Right lobe of liver (tissue), 6 donors: Measurements from ENCODE around the gene KLHL1. TPM values are rescaled to one million over a fixed set of nuclear protein-coding genes. Genes with fewer than 3 reads are reported as not detected.

Experiments used
- ATAC-seq, 4 donors: fragments of 200-7000 bp; cut with Tn5 transposase; one replicate each; pipeline ENCODE4 v1.9.1; 2020; ENCODE audit warnings: mild to moderate bottlenecking in 4 of 4, moderate library complexity in 4 of 4
- DNase-seq, 3 donors: peaks; one replicate each; pipeline ENCODE4 v3.0.0-alpha.2; 2020
- H3K27ac ChIP-seq, 3 donors: fragments of 200-600 bp; one replicate each; pipeline ENCODE4 v1.8.0; 2022
- H3K27me3 ChIP-seq, 2 donors: fragments of 200-600 bp; one replicate each; pipeline ENCODE4 v1.8.0; 2022
- H3K36me3 ChIP-seq, 4 donors: fragments of 200-600 bp; sonication (generic) in 1 of 4; one replicate each; pipeline versions ENCODE4 v1.5.1 to v1.8.0; 2017 to 2022; ENCODE audit warnings: control low read depth in 1 of 4
- H3K4me1 ChIP-seq, 4 donors: fragments of 200-600 bp; sonication (generic) in 1 of 4; one replicate each; pipeline versions ENCODE4 v1.5.1 to v1.8.0; 2017 to 2022; ENCODE audit warnings: control low read depth in 1 of 4
- H3K4me3 ChIP-seq, 3 donors: fragments of 200-600 bp; one replicate each; pipeline ENCODE4 v1.8.0; 2022
- H3K9me3 ChIP-seq, 4 donors: fragments of 200-600 bp; sonication (generic) in 1 of 4; one replicate each; pipeline versions ENCODE4 v1.5.1 to v1.8.0; 2017 to 2022; ENCODE audit warnings: control low read depth in 1 of 4
- CTCF ChIP-seq, 4 donors: fragments of 200-600 bp in 3 of 4; fragments of 450-650 bp in 1 of 4; IDR thresholded peaks; one replicate each; pipeline versions ENCODE4 v1.5.1 to v1.8.0; 2016 to 2022; ENCODE audit warnings: antibody characterized with exemption in 4 of 4, mild to moderate bottlenecking in 2 of 4
- POLR2A ChIP-seq: fragments of 450-650 bp; IDR thresholded peaks from one replicate; pipeline ENCODE4 v1.6.1; 2017; ENCODE audit warnings: antibody characterized with exemption, mild to moderate bottlenecking
- whole genome bisulfite sequencing: methylation state at CpG from one replicate; pipeline ENCODE4 v1.1.6; 2018; ENCODE audit warnings: low coverage, low lambda C conversion rate; ENCODE audit not compliant: insufficient coverage; ENCODE audit errors: missing lambda C conversion rate; 5-methylcytosine and 5-hydroxymethylcytosine counted together
- intact Hi-C, 2 donors: fragments of 100-400 bp; cut with DNase I; formaldehyde crosslinking; loops; one replicate each; pipeline versions ENCODE4 v1.11.2 to v1.14.1; 2022
- total RNA-seq, 6 experiments: library from RNA; depleted of rRNA in 2 of 6; stranded (reverse); fragments of >200 nt in 2 of 6; fragmentation: NEBNext Ultra II Directional in 3 of 6; extraction: Animal tissue kit (Norgen Biotek cat#: 25700) in 3 of 6; gene quantifications; one replicate each; pipeline versions ENCODE4 v1.1.0 to v1.2.4, GENCODE V29; 2016 to 2023
- donor health status: DM: no; HTN: yes; CAD: no.
- donor health status: DM: no; HTN: no; CAD: no.
- donor health status: DM: no; HTN: no; CAD: no.
- donor health status: DM: no; HTN: yes; CAD: no.
- donor health status: DM: no; HTN: yes; CAD: no.

Gene KLHL1
- total RNA-seq, 6 experiments from 2014 or later = not detected

- 21% methylated on average over 1 of the region's 1 CpG for WGBS
- Histone ChIP-seq H3K36me3 (no peaks in the 10 kb centered on the region), H3K27ac (no peak overlapping the region), H3K9me3 (no peaks in the 10 kb centered on the region), H3K27me3 (no peaks in the 10 kb centered on the region), H3K4me1 (no peaks in the 10 kb centered on the region), H3K4me3 (no peak overlapping the region)
- ATAC-seq = no peak
- TF ChIP-seq CTCF (IDR thresholded peaks at IDR 0.05) = peak in 3 of 4 donors; percentile 26 to 37 (median 35)
- TF ChIP-seq POLR2A = no peak
- DNase-seq = no peak
- intact Hi-C loops = no loop called here
These were observed 9.6 kb downstream of the KLHL1 start for GRCh38 chr13:70098669-70099068.

DNA sequence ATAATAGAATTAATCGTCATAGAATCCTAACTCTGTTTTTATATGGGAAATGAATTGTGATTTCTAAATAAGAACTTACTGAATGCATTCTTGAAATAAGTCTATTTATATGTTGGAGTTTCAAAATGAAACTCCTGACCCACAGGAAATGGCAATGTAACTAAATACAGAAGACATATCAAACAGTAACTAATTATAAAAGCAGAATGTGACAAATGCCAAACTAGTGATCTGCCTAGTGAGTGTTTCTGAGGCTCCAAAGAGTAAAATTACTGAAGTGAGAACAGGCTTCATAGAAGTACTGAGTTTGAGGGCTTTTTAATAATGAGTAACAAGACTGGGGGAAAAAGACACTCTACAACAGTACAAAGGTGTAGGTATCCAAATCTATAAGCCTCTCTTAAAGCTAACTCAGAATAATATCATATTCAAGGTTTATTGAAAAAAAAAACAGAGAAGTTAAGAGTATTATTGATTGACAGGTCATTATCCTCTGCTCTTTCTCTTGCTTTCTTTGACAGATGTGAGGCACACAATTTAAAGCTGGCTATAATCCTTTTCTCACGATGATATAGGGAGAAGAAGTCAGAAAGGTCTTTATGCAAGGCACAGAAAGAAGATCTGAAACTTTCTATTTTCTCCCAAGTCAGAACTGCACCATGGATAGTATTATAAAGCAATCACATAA, 18.1 kb downstream of the KLHL1 start:
- ATAC-seq (no peak), DNase-seq (no peak)
- Histone ChIP-seq H3K27ac (no peak overlapping the region), H3K36me3 (no peaks in the 10 kb centered on the region), H3K9me3 (no peaks in the 10 kb centered on the region), H3K27me3 (no peaks in the 10 kb centered on the region), H3K4me1 (no peaks in the 10 kb centered on the region), H3K4me3 (no peak overlapping the region)
- TF ChIP-seq CTCF (IDR thresholded peaks at IDR 0.05) (no peak), POLR2A (no peak)
- 56% methylated on average over 2 of the region's 2 CpGs for WGBS
- intact Hi-C loops = no loop called here

- no peak for DNase-seq
- H3K4me1 ChIP-seq = no peaks in the 10 kb centered on the region
- no peak overlapping the region for H3K27ac ChIP-seq
- no peaks in the 10 kb centered on the region for H3K36me3 ChIP-seq
- no peak overlapping the region for H3K4me3 ChIP-seq
- WGBS = 41% methylated on average over 2 of the region's 2 CpGs
- intact Hi-C loops = no loop called here
- ATAC-seq = no peak
- no peaks in the 10 kb centered on the region for H3K27me3 ChIP-seq
- H3K9me3 ChIP-seq = no peaks in the 10 kb centered on the region
- no peak for TF ChIP-seq POLR2A
- no peak for TF ChIP-seq CTCF (IDR thresholded peaks at IDR 0.05)
These were observed 19.3 kb downstream of the KLHL1 start for GRCh38 chr13:70088926-70089325.

GRCh38 chr13:70087247-70087646, 21.0 kb downstream of the KLHL1 start:
- Histone ChIP-seq H3K27me3 (no peaks in the 10 kb centered on the region), H3K36me3 (no peaks in the 10 kb centered on the region), H3K4me3 (no peak overlapping the region), H3K9me3 (no peaks in the 10 kb centered on the region), H3K27ac (no peak overlapping the region), H3K4me1 (no peaks in the 10 kb centered on the region)
- no peak for TF ChIP-seq POLR2A
- no peak for TF ChIP-seq CTCF (IDR thresholded peaks at IDR 0.05)
- DNase-seq = no peak
- no peak for ATAC-seq
- intact Hi-C loops = no loop called here
- 54% methylated on average over 4 of the region's 4 CpGs for WGBS
